ENCODE measurements around the gene QRICH2.
A peak's percentile ranks its signal among the peaks of the same experiment; 100 is the strongest.
"Not testable (repeated sequence)": the region's sequence is repeated elsewhere in the genome, so short reads cannot be mapped to it uniquely, and the experiment has no call there.

Gene QRICH2

DNA sequence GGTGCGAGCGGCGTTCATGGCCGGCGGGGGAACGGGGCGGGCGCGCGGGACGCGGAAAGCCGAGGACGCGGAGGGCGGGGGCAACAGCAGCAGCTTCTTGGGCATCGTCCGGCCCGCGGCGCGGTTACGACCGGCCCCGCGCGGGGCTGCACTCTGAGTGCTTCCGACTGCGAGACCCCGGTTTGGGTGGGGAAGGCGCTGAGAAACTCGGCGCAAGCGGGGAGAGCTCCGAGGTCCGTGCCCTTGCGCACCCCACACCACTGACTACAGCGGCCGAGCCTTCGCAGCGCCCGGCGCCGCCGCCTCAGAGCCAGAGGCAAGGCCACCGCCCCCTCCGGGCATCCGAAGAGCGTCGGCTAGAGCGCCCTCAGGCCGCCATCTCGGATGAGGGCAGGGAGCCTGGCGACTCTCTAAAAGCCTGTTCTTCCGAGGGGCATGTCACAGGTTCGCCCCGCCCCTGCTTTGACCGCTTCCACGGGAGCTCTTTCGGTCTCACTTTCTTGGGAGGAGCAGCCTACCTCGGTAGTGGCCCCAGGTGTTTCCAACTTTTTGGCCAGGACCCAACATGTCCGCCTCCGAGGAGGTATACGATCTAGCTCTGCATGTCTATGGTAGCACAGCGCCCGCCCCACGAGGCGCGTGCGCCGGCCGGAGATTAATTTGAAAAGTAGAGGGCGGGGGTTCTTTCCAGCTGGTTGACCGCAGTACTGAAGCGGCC is 45.7 kb upstream of the QRICH2 start, which contains the start of gene PRPSAP1:
PRPSAP1 (minus strand) TSS at position 318 of the 718 bp plus-strand sequence; CDS start at position 105, 213 bp downstream.
- no peaks in the 10 kb centered on the region for H3K4me1 ChIP-seq
- TF ChIP-seq, protein P1, sequence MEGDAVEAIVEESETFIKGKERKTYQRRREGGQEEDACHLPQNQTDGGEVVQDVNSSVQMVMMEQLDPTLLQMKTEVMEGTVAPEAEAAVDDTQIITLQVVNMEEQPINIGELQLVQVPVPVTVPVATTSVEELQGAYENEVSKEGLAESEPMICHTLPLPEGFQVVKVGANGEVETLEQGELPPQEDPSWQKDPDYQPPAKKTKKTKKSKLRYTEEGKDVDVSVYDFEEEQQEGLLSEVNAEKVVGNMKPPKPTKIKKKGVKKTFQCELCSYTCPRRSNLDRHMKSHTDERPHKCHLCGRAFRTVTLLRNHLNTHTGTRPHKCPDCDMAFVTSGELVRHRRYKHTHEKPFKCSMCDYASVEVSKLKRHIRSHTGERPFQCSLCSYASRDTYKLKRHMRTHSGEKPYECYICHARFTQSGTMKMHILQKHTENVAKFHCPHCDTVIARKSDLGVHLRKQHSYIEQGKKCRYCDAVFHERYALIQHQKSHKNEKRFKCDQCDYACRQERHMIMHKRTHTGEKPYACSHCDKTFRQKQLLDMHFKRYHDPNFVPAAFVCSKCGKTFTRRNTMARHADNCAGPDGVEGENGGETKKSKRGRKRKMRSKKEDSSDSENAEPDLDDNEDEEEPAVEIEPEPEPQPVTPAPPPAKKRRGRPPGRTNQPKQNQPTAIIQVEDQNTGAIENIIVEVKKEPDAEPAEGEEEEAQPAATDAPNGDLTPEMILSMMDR (IDR thresholded peaks at IDR 0.05; ENCODE audit: low read depth, low read length), result peak; percentile 52
- no peaks in the 10 kb centered on the region for H3K27me3 ChIP-seq
- no peaks in the 10 kb centered on the region for H3K36me3 ChIP-seq
- H3K9me3 ChIP-seq, result no peaks in the 10 kb centered on the region
- peak within 1 kb of the TSS; percentile 84 for H3K4me3 ChIP-seq (ENCODE audit: low read depth, low read length)
- DNase-seq, result peak; percentile 93

GRCh38 chr17:76353004-76353598 is 45.0 kb upstream of the QRICH2 start:
- peak; percentile 25 for DNase-seq

DNA sequence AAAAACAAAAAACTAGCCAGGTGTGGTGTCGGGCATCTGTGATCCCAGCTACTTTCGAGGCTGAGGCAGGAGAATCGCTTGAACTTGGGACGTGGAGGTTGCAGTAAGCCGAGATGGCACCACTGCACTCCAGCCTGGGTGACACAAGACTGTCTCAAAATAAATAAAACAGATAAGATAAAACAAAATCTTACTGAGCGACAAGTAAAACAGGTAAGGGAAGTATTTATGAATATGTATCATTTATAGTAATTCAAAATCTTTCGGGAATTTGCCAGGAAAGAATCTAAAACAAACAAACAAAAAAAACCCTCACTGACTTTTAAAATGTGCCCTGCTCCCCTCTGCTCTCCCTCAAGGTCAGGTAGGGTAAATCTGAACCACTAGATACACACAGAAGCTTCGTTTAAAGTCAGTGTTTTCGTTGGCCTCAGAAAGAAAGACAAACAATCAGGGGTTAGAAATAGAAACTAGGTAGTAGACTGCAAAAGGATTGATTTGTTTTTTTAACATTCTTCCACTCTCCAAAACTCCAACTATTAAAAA is 43.5 kb upstream of the QRICH2 start:
- DNase-seq, result no peak
- H3K9me3 ChIP-seq, result no peaks in the 10 kb centered on the region
- no peaks in the 10 kb centered on the region for H3K4me1 ChIP-seq
- peaks cover 11% of the 10 kb centered on the region for H3K36me3 ChIP-seq
- TF ChIP-seq, protein P1 (IDR thresholded peaks at IDR 0.05; ENCODE audit: low read depth, low read length), result no peak
- no peaks in the 10 kb centered on the region for H3K27me3 ChIP-seq
- no peak overlapping the region for H3K4me3 ChIP-seq (ENCODE audit: low read depth, low read length)

More at GRCh38 chr17:76353004-76353598, 45.0 kb upstream of the QRICH2 start:
- Histone ChIP-seq H3K9me3 (no peaks in the 10 kb centered on the region), H3K27me3 (no peaks in the 10 kb centered on the region), H3K4me1 (no peaks in the 10 kb centered on the region), H3K4me3 (ENCODE audit: low read depth, low read length) (peak overlapping the region; percentile 84), H3K36me3 (no peaks in the 10 kb centered on the region)
- TF ChIP-seq, protein P1 (IDR thresholded peaks at IDR 0.05; ENCODE audit: low read depth, low read length), result no peak

DNA sequence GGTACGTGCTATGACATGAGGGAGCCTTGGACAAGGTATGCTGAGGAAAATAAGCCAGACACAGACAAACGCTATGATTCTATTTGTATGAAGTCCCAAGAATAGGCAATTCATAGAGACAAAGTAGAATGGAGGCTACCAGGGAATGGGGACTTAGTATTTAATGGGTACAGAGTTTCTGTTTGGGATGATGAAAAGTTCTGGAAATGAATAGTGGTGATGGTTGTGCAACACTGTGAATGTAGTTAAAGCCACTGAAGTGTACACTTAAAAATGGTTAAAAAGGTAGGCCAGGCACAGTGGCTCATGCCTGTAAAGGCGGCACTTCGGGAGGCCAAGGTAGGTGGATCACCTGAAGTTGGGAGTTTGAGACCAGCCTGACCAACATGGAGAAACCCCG is 42.4 kb upstream of the QRICH2 start:
- DNase-seq, result no peak
- Histone ChIP-seq H3K4me1 (0 out of 2 replicates have a peak, but pooled peaks cover 3% of the 10 kb centered on the region), H3K27me3 (no peaks in the 10 kb centered on the region), H3K4me3 (ENCODE audit: low read depth, low read length) (no peak overlapping the region), H3K36me3 (peaks cover 15% of the 10 kb centered on the region), H3K9me3 (no peaks in the 10 kb centered on the region)
- TF ChIP-seq, protein P1 (IDR thresholded peaks at IDR 0.05; ENCODE audit: low read depth, low read length), result no peak

DNA sequence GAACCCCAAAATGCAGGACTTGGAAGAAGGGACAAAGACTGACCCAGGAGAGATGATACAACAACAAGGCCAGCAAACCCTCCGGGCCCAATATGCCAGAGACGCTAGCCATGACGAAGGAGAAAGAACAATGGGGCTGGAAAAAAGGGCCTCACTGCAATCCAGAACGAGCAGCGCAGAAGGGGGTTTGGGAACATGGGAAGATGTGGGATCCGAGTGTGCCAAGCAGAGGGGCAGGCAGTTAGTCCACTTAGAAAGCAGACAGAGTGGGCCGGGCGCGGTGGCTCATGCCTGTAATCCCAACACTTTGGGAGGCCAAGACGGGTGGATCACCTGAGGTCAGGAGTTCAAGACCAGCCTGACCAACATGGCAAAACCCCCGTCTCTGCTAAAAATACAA is 38.9 kb upstream of the QRICH2 start:
- not testable (repeated sequence) for H3K4me3 ChIP-seq (ENCODE audit: low read depth, low read length); DNase-seq; H3K27me3 ChIP-seq; H3K9me3 ChIP-seq; H3K4me1 ChIP-seq
- H3K36me3 ChIP-seq, result peaks cover 27% of the 10 kb centered on the region

- 0 out of 2 replicates have a peak, but pooled peaks cover 3% of the 10 kb centered on the region for H3K4me1 ChIP-seq
- peaks cover 27% of the 10 kb centered on the region for H3K36me3 ChIP-seq
- H3K9me3 ChIP-seq, result no peaks in the 10 kb centered on the region
- TF ChIP-seq, protein P1 (IDR thresholded peaks at IDR 0.05; ENCODE audit: low read depth, low read length), result no peak
- no peaks in the 10 kb centered on the region for H3K27me3 ChIP-seq
- no peak for DNase-seq
- H3K4me3 ChIP-seq (ENCODE audit: low read depth, low read length), result no peak overlapping the region
These were observed 37.4 kb upstream of the QRICH2 start for GRCh38 chr17:76345377-76345974.
